ENCODE data around the gene TMUB2.

Gene TMUB2

GRCh38 chr17:44214896-44215295 lies 28.1 kb downstream of the TMUB2 start:
- POLR2A ChIA-PET: interaction anchor here (0.6 kb wide), 1 partner anchor 67 kb away, joined by 5 read pairs; no protein-coding TSS in a partner anchor
- CTCF ChIA-PET: interaction anchor here (0.6 to 1.2 kb wide), 2 partner anchors 116 to 235 kb away, joined by 3 read pairs; no protein-coding TSS in a partner anchor
- peaks cover 20 to 74% of the 10 kb centered on the region in 2 experiments for H3K36me3 ChIP-seq (ENCODE audit: control insufficient read depth in 2 of 2, insufficient read depth in 1 of 2, low read length in 2 of 2)

DNA sequence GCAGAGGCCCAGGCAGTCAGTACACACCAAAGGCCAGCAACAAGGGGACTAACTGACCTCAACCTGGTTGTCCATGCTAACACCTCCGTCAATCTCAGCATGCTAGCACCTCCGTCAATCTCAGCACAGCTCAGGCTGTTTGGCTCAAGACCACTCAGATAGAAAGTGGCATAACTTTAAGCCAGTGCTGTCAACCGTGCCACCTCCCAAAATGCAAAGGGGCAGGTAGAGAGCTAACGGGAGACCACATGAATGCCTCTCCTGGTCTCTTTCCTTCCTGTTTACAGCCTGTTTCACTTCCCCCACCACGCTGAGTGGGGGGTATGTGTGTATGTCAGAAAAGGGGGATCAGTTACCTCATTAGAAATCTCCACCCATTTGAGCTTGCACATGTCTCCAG lies 29.4 kb downstream of the TMUB2 start:
- no peak for TF ChIP-seq ZNF184 (tag by site-specific recombination; IDR thresholded peaks at IDR 0.05)
- TF ChIP-seq, protein P1, sequence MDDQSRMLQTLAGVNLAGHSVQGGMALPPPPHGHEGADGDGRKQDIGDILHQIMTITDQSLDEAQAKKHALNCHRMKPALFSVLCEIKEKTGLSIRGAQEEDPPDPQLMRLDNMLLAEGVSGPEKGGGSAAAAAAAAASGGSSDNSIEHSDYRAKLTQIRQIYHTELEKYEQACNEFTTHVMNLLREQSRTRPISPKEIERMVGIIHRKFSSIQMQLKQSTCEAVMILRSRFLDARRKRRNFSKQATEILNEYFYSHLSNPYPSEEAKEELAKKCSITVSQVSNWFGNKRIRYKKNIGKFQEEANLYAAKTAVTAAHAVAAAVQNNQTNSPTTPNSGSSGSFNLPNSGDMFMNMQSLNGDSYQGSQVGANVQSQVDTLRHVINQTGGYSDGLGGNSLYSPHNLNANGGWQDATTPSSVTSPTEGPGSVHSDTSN (CRISPR knock-in tag; IDR thresholded peaks at IDR 0.05): no peak
- TF ChIP-seq ZFHX2 (tag by site-specific recombination; conservative IDR thresholded peaks at IDR 0.05): no peak
- TF ChIP-seq ZNF366 (tag by site-specific recombination; conservative IDR thresholded peaks at IDR 0.05): no peak
- TF ChIP-seq, protein P2, sequence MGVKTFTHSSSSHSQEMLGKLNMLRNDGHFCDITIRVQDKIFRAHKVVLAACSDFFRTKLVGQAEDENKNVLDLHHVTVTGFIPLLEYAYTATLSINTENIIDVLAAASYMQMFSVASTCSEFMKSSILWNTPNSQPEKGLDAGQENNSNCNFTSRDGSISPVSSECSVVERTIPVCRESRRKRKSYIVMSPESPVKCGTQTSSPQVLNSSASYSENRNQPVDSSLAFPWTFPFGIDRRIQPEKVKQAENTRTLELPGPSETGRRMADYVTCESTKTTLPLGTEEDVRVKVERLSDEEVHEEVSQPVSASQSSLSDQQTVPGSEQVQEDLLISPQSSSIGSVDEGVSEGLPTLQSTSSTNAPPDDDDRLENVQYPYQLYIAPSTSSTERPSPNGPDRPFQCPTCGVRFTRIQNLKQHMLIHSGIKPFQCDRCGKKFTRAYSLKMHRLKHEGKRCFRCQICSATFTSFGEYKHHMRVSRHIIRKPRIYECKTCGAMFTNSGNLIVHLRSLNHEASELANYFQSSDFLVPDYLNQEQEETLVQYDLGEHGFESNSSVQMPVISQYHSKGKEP (tag by site-specific recombination; IDR thresholded peaks at IDR 0.05): no peak
- Histone ChIP-seq H3K27ac (ENCODE audit: extremely low read depth, low read depth, low read length) (no peak overlapping the region), H3K36me3 (ENCODE audit: control insufficient read depth in 2 of 2, insufficient read depth in 1 of 2, low read length in 2 of 2) (peaks cover 17 to 61% of the 10 kb centered on the region in 2 experiments), H3K9me3 (ENCODE audit: control insufficient read depth, insufficient read depth, low read depth, low read length) (no peaks in the 10 kb centered on the region), H3K4me1 (ENCODE audit: control insufficient read depth, insufficient read depth, low read length) (no peaks in the 10 kb centered on the region), H3K4me3 (ENCODE audit: low read depth, low read length) (no peak overlapping the region)
- ChIA-PET POLR2A (interaction anchor here (0.5 to 1.5 kb wide), 4 partner anchors 30 to 212 kb away, joined by 3 to 5 read pairs (median 4); partner anchors contain the start of gene TMUB2), CTCF (interaction anchor here (0.6 to 4.4 kb wide), 9 partner anchors 8 to 132 kb away, joined by 3 to 33 read pairs (median 5); no protein-coding TSS in a partner anchor)

More at GRCh38 chr17:44214896-44215295, 28.1 kb downstream of the TMUB2 start:
- Histone ChIP-seq H3K9me3 (ENCODE audit: control insufficient read depth, insufficient read depth, low read depth, low read length) (no peaks in the 10 kb centered on the region), H3K4me1 (ENCODE audit: control insufficient read depth, insufficient read depth, low read length) (no peaks in the 10 kb centered on the region), H3K4me3 (ENCODE audit: low read depth, low read length) (no peak overlapping the region), H3K27ac (ENCODE audit: extremely low read depth, low read depth, low read length) (no peak overlapping the region)
- no peak for TF ChIP-seq ZNF560 (tag by site-specific recombination; IDR thresholded peaks at IDR 0.05; ENCODE audit: borderline replicate concordance)

DNA sequence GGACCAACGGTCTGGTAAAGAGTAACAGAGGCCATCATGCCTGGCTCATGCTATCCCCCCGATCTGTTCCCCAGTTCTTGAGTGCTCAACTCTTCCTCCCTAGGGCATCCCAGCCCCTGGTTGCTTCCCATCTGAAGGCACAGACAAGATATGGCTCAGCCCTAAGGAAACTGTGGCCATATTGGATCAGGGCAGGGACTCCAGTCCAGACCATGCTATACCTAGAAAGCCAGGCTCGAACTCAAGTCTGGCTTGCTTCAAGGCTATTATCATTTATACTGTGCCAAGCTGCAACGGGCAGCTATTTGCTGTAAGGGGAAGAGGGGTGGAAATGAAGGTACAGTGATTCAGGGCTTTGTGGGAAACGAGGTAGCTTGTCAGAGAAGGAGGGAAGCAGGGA lies 29.9 kb downstream of the TMUB2 start:
- POLR2A ChIA-PET: interaction anchor here (0.5 to 1.5 kb wide), 6 partner anchors 13 to 129 kb away, joined by 3 to 5 read pairs (median 4); partner anchors contain the start of genes ATXN7L3 and TMUB2
- TF ChIP-seq GLI2 (tag by site-specific recombination; IDR thresholded peaks at IDR 0.05; ENCODE audit: borderline replicate concordance, low read depth) (no peak), ZNF335 (tag by site-specific recombination; conservative IDR thresholded peaks at IDR 0.05) (no peak), HOXC10 (CRISPR knock-in tag; IDR thresholded peaks at IDR 0.05) (no peak), ZNF514 (tag by site-specific recombination; IDR thresholded peaks at IDR 0.05) (no peak), ZIC2 (tag by site-specific recombination; IDR thresholded peaks at IDR 0.05) (no peak), KLF1 (tag by site-specific recombination; IDR thresholded peaks at IDR 0.05) (no peak), ZNF112 (tag by site-specific recombination; IDR thresholded peaks at IDR 0.05) (no peak), ZNF10 (tag by site-specific recombination; IDR thresholded peaks at IDR 0.05) (no peak), WT1 (tag by site-specific recombination; IDR thresholded peaks at IDR 0.05) (no peak), ZNF423 (tag by site-specific recombination; IDR thresholded peaks at IDR 0.05) (no peak)
- TF ChIP-seq, protein P3, sequence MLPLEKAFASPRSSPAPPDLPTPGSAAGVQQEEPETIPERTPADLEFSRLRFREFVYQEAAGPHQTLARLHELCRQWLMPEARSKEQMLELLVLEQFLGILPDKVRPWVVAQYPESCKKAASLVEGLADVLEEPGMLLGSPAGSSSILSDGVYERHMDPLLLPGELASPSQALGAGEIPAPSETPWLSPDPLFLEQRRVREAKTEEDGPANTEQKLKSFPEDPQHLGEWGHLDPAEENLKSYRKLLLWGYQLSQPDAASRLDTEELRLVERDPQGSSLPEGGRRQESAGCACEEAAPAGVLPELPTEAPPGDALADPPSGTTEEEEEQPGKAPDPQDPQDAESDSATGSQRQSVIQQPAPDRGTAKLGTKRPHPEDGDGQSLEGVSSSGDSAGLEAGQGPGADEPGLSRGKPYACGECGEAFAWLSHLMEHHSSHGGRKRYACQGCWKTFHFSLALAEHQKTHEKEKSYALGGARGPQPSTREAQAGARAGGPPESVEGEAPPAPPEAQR (tag by site-specific recombination; IDR thresholded peaks at IDR 0.05): no peak
- TF ChIP-seq, protein P4, sequence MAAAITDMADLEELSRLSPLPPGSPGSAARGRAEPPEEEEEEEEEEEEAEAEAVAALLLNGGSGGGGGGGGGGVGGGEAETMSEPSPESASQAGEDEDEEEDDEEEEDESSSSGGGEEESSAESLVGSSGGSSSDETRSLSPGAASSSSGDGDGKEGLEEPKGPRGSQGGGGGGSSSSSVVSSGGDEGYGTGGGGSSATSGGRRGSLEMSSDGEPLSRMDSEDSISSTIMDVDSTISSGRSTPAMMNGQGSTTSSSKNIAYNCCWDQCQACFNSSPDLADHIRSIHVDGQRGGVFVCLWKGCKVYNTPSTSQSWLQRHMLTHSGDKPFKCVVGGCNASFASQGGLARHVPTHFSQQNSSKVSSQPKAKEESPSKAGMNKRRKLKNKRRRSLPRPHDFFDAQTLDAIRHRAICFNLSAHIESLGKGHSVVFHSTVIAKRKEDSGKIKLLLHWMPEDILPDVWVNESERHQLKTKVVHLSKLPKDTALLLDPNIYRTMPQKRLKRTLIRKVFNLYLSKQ (tag by site-specific recombination; IDR thresholded peaks at IDR 0.05; ENCODE audit: borderline replicate concordance): no peak
- TF ChIP-seq, protein P5, sequence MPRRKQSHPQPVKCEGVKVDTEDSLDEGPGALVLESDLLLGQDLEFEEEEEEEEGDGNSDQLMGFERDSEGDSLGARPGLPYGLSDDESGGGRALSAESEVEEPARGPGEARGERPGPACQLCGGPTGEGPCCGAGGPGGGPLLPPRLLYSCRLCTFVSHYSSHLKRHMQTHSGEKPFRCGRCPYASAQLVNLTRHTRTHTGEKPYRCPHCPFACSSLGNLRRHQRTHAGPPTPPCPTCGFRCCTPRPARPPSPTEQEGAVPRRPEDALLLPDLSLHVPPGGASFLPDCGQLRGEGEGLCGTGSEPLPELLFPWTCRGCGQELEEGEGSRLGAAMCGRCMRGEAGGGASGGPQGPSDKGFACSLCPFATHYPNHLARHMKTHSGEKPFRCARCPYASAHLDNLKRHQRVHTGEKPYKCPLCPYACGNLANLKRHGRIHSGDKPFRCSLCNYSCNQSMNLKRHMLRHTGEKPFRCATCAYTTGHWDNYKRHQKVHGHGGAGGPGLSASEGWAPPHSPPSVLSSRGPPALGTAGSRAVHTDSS (tag by site-specific recombination; IDR thresholded peaks at IDR 0.05): no peak
- TF ChIP-seq, protein P6, sequence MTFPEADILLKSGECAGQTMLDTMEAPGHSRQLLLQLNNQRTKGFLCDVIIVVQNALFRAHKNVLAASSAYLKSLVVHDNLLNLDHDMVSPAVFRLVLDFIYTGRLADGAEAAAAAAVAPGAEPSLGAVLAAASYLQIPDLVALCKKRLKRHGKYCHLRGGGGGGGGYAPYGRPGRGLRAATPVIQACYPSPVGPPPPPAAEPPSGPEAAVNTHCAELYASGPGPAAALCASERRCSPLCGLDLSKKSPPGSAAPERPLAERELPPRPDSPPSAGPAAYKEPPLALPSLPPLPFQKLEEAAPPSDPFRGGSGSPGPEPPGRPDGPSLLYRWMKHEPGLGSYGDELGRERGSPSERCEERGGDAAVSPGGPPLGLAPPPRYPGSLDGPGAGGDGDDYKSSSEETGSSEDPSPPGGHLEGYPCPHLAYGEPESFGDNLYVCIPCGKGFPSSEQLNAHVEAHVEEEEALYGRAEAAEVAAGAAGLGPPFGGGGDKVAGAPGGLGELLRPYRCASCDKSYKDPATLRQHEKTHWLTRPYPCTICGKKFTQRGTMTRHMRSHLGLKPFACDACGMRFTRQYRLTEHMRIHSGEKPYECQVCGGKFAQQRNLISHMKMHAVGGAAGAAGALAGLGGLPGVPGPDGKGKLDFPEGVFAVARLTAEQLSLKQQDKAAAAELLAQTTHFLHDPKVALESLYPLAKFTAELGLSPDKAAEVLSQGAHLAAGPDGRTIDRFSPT (tag by site-specific recombination; IDR thresholded peaks at IDR 0.05): no peak

More for the DNA sequence above, 29.9 kb downstream of the TMUB2 start:
- Histone ChIP-seq H3K4me1 (ENCODE audit: control insufficient read depth, insufficient read depth, low read length) (no peaks in the 10 kb centered on the region; the same call in 1 of the 2 replicates), H3K4me3 (ENCODE audit: low read depth, low read length) (no peak overlapping the region), H3K27ac (ENCODE audit: extremely low read depth, low read depth, low read length) (peak overlapping the region; percentile 73; the same call in 1 of the 2 replicates), H3K9me3 (ENCODE audit: control insufficient read depth, insufficient read depth, low read depth, low read length) (no peaks in the 10 kb centered on the region), H3K36me3 (ENCODE audit: control insufficient read depth in 2 of 2, insufficient read depth in 1 of 2, low read length in 2 of 2) (peaks cover 14 to 56% of the 10 kb centered on the region in 2 experiments; a peak in 2 of 3 replicates)
- CTCF ChIA-PET: interaction anchor here (0.7 to 4.4 kb wide), 12 partner anchors 9 to 238 kb away, joined by 3 to 33 read pairs (median 4); partner anchors contain the start of genes GRN and TMUB2

All from HEK293 (cell line).